ENCODE results near the gene TP73. TPM values are rescaled to one million over a fixed set of nuclear protein-coding genes. Genes with fewer than 3 reads are reported as not detected.

TP73 gene
- total RNA-seq, 1 donor from 2014 or later, result 0.41 TPM

- DNase-seq (ENCODE audit: low spot score in 2 of 2), result no peak
- FAIRE-seq, result no peak
Measured at GRCh38 chr1:3669421-3669821, 17.1 kb downstream of the TP73 start.

- DNase-seq (ENCODE audit: low spot score in 2 of 2) (no peak), FAIRE-seq (no peak)
Measured at GRCh38 chr1:3669971-3670431, 17.7 kb downstream of the TP73 start.

- no peak for DNase-seq (ENCODE audit: low spot score in 2 of 2)
- no peak for FAIRE-seq
Measured at GRCh38 chr1:3670823-3671265, 18.5 kb downstream of the TP73 start.

GRCh38 chr1:3671371-3672180 is 19.3 kb downstream of the TP73 start:
- FAIRE-seq, result no peak
- no peak for DNase-seq (ENCODE audit: low spot score in 2 of 2)

GRCh38 chr1:3672231-3672970 is 20.1 kb downstream of the TP73 start:
- FAIRE-seq, result no peak

GRCh38 chr1:3672971-3673361 is 20.6 kb downstream of the TP73 start:
- no peak for DNase-seq (ENCODE audit: low spot score in 2 of 2)
- no peak for FAIRE-seq

More at GRCh38 chr1:3672231-3672970, 20.1 kb downstream of the TP73 start:
- no peak for DNase-seq (ENCODE audit: low spot score in 2 of 2)

GRCh38 chr1:3673381-3674099 is 21.2 kb downstream of the TP73 start:
- FAIRE-seq (no peak), DNase-seq (ENCODE audit: low spot score in 2 of 2) (no peak)

GRCh38 chr1:3674100-3675094 is 22.1 kb downstream of the TP73 start:
- DNase-seq (ENCODE audit: low spot score in 2 of 2) (no peak), FAIRE-seq (no peak)

GRCh38 chr1:3675436-3675835 is 23.1 kb downstream of the TP73 start:
- FAIRE-seq (no peak), DNase-seq (ENCODE audit: low spot score in 2 of 2) (no peak)

GRCh38 chr1:3676581-3677470 is 24.5 kb downstream of the TP73 start:
- DNase-seq (ENCODE audit: low spot score in 2 of 2), result no peak
- FAIRE-seq, result no peak

- DNase-seq (ENCODE audit: low spot score in 2 of 2), result no peak
- FAIRE-seq, result no peak
Measured at GRCh38 chr1:3677484-3677883, 25.2 kb downstream of the TP73 start.

GRCh38 chr1:3678361-3679097 is 26.2 kb downstream of the TP73 start:
- no peak for FAIRE-seq
- DNase-seq (ENCODE audit: low spot score in 2 of 2), result no peak

GRCh38 chr1:3679098-3679555 is 26.8 kb downstream of the TP73 start:
- FAIRE-seq, result no peak
- DNase-seq (ENCODE audit: low spot score in 2 of 2), result no peak

GRCh38 chr1:3679799-3680453 is 27.6 kb downstream of the TP73 start:
- FAIRE-seq, result no peak
- no peak for DNase-seq (ENCODE audit: low spot score in 2 of 2)

- FAIRE-seq, result no peak
- no peak for DNase-seq (ENCODE audit: low spot score in 2 of 2)
Measured at GRCh38 chr1:3680488-3681230, 28.3 kb downstream of the TP73 start.

- DNase-seq (ENCODE audit: low spot score in 2 of 2), result no peak
- FAIRE-seq, result no peak
Measured at GRCh38 chr1:3681231-3681897, 29.0 kb downstream of the TP73 start.

Measured in frontal cortex (tissue), 4 donors.